ENCODE results near the gene GAB1.

Gene GAB1

GRCh38 chr4:143357161-143357845, 20.6 kb downstream of the GAB1 start:
- in situ Hi-C loops (cut with HindIII; ENCODE audit: low sequenced_read_pairs): no loop called here

- in situ Hi-C loops (cut with HindIII; ENCODE audit: low sequenced_read_pairs): no loop called here
These were observed 21.7 kb downstream of the GAB1 start for GRCh38 chr4:143358419-143358818.

- in situ Hi-C loops (cut with HindIII; ENCODE audit: low sequenced_read_pairs): no loop called here
These were observed 22.4 kb downstream of the GAB1 start for GRCh38 chr4:143358923-143359643.

- in situ Hi-C loops (cut with HindIII; ENCODE audit: low sequenced_read_pairs): no loop called here
These were observed 23.0 kb downstream of the GAB1 start for GRCh38 chr4:143359644-143360193.

GRCh38 chr4:143360838-143361625, 24.4 kb downstream of the GAB1 start:
- in situ Hi-C loops (cut with HindIII; ENCODE audit: low sequenced_read_pairs): no loop called here

GRCh38 chr4:143362349-143363046, 25.8 kb downstream of the GAB1 start:
- in situ Hi-C loops (cut with HindIII; ENCODE audit: low sequenced_read_pairs): no loop called here

GRCh38 chr4:143363332-143363731, 26.7 kb downstream of the GAB1 start:
- in situ Hi-C loops (cut with HindIII; ENCODE audit: low sequenced_read_pairs): no loop called here

GRCh38 chr4:143364063-143364462, 27.4 kb downstream of the GAB1 start:
- in situ Hi-C loops (cut with HindIII; ENCODE audit: low sequenced_read_pairs): no loop called here

GRCh38 chr4:143367863-143368262, 31.2 kb downstream of the GAB1 start:
- in situ Hi-C loops (cut with HindIII; ENCODE audit: low sequenced_read_pairs): no loop called here

GRCh38 chr4:143369552-143369951, 32.9 kb downstream of the GAB1 start:
- in situ Hi-C loops (cut with HindIII; ENCODE audit: low sequenced_read_pairs): no loop called here

GRCh38 chr4:143372093-143372915, 35.6 kb downstream of the GAB1 start:
- in situ Hi-C loops (cut with HindIII; ENCODE audit: low sequenced_read_pairs): no loop called here

- in situ Hi-C loops (cut with HindIII; ENCODE audit: low sequenced_read_pairs): no loop called here
These were observed 37.6 kb downstream of the GAB1 start for GRCh38 chr4:143374255-143374654.

GRCh38 chr4:143374771-143375170, 38.1 kb downstream of the GAB1 start:
- in situ Hi-C loops (cut with HindIII; ENCODE audit: low sequenced_read_pairs): no loop called here

GRCh38 chr4:143375326-143376073, 38.8 kb downstream of the GAB1 start:
- in situ Hi-C loops (cut with HindIII; ENCODE audit: low sequenced_read_pairs): no loop called here

GRCh38 chr4:143377611-143378099, 41.0 kb downstream of the GAB1 start:
- in situ Hi-C loops (cut with HindIII; ENCODE audit: low sequenced_read_pairs): no loop called here

- in situ Hi-C loops (cut with HindIII; ENCODE audit: low sequenced_read_pairs): no loop called here
These were observed 44.0 kb downstream of the GAB1 start for GRCh38 chr4:143380629-143381028.

- in situ Hi-C loops (cut with HindIII; ENCODE audit: low sequenced_read_pairs): no loop called here
These were observed 44.8 kb downstream of the GAB1 start for GRCh38 chr4:143381189-143382118.

GRCh38 chr4:143382596-143382995, 45.9 kb downstream of the GAB1 start:
- in situ Hi-C loops (cut with HindIII; ENCODE audit: low sequenced_read_pairs): no loop called here

Measured in DLD1 (cell line).